ENCODE data around the gene RXFP2.
A peak's percentile ranks its signal among the peaks of the same experiment; 100 is the strongest.

Gene RXFP2

DNA sequence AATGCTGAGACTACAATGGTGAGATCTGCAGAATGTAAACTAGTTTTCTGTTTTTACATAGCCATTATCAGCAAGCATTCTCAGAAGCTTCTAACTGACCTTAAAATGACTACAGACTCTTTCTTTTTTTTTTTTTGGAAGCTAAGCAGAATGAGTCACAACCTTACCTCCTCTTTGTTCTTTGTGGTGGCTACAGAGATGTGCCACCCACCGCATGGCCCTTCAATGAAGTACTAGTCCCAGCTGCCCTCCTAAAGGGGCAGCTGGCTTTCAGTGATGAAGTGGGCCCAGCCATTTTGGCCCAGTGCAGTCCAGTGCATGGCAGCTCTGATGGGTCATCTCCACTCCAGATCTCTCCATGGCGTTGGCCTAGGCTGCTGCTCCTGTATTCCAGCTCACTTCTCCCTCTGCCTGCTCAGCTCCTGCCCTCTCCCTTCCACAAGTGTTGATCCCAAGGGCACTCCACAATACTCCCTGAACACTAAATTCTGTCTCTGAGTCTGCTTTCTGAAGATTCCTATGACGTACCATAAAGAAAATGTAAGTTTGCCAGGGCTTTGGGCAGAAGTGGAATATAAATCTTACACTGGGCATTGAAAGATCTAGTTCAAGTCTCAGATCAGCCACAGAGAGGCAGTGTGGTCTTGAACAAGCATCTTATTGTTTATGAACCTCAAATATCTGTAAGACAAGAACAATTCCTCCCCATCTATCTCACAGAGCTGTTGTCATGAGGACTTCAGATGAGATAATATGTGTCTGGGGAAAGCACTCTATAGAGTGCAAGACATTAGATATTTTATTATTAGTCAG is 85.6 kb downstream of the RXFP2 start:
- no peak for DNase-seq (ENCODE audit: low read depth)

DNA sequence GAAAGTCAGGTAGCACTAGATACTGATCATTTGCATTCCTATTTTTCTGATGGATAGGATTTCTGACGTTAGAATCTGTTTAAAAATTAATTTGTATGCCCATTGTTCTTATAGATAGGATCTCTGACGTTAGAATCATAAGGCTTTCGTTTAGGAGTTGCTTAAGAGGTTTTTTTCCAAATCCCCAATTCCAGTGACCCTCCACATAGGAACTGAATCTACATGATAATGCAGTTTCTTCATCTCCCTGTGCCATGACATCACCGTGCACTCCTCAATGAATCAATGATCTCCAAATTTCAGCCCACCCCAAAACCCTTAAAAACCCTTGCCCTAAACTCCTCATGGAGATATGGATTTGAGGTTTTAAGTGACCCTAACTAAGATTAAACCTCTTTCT is 87.2 kb downstream of the RXFP2 start:
- no peak for DNase-seq (ENCODE audit: low read depth)

DNA sequence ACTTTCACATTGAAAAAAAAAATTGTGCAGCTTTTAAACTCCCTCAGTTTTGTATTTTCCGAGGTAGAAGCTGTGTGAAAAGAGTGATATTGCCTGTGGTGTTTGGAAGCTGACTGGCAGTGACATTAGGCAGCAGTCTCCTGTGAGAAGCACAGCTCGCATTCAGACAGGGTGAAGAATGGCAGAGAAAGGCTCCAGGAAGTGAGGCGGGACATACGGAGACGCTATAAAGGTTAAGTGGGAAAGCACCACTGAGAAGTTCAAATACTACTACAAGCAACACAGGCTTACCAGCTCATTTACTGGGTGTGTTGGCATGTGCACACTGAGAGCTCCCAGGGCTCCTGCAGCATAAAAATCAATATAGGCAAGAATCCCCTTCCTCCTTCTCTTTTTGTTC is 88.4 kb downstream of the RXFP2 start:
- DNase-seq (ENCODE audit: low read depth) = no peak

DNA sequence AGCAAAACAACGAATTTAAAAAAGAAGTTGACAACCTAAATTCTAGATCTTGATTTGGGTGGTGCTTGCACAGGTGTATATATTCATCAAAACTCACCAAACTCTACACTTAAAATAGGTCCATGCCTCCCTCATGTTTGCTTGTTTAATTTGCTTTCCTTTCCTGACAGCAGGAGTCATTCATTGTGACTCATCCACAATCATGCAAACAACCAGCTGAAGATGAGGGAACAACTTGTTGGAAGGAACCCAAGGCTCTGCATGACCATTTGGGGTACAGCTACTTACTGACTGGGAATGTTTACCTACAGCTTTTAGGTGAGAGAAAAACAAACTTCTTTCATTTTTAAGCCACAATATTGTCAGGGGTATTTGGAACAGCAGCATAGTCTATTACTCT is 96.6 kb downstream of the RXFP2 start:
- peak; percentile 46 for DNase-seq (ENCODE audit: low read depth)

DNA sequence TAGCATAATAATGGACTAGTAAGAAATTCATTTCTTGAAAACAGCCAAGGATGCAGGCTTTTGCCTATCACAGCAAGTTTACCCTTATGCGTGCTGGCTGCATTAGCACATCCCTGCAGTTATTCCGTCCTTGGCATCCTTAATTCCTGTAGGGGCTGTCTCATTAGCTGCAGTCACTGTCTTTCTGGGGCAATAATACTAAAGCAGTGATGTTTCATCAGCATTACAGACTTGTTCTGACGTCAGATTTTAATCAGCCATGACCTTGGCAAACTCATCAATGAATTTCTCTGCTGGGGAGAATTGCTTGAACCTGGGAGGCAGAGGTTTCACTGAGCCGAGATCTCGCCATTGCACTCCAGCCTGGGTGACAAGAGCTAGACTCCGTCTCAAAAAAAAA is 103.7 kb downstream of the RXFP2 start:
- no peak for DNase-seq (ENCODE audit: low read depth)

DNA sequence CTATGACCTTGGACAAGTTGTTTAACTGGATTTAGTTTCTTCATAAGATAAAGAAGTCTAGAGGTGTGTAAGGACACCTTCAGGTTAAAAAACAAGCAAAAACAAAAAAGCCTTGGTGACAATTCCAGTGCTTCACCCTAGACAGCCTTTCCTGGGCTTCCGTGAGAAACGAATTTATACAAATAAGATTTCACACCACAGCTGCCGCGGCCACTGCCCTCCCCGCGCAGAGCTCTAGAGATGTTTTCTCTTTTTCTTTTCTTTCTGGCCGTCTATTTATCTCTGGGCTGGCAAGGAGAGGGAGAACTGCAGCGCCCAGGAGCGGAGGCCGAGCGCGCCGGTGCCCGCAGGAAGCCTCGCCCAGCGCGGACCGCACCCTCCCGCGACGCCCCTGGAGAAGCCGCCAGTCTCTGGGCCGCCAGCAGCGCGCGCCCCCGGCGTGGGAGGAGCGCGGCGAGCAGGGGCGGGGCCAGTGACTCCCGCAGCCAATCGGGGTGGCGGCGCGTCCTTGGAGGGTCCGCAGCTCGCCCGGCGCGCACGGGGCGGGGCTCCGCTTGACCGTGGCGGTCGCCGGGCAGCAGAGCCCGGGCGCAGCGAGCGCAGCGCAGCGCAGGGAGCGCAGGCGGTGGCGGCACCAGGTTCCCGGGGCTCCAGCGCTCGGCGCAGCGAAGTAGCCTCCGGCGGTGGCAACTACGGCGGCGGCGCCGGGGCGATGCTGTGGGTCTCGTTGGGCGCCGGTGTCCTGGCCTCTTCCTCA is 107.0 kb downstream of the RXFP2 start:
- no peak for DNase-seq (ENCODE audit: low read depth)

DNA sequence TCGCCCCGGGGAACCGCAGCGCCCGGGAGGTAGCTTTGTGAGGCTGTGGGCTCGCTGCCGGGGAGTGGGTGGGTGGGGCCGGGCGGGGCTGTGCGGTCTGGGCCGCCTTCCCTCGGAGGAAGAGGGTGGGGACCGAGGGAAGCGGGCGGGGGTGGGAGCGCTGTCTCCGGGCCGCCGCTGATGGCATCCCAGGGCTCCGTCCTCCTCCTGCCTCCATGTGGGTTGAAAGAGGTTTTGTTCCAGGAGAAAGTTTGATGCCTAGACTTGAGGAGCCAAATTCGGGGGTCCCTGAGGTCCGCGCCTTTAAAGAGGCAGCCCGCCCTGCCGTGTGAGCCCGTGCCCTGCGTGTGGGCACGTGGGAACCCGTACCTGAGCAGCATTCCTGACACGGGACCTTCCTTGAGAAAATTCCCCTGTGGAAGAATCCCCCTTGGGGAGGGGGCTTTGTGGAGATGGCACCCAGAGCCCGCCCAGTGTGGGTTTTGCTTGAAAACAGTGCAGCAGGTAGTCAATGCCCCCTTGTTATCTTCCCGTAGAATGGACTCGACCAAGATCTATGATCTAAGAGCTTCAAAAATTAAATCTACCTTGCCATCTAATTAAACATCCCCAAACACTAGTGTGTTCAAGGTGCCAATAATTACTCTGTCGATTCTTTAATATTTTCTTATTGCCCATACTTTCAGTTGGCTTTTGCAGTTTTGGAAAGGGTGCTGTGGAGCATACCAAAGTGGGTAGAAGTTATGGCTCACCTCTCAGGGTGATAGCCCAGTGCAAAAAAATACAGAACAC is 107.8 kb downstream of the RXFP2 start:
- no peak for DNase-seq (ENCODE audit: low read depth)

DNA sequence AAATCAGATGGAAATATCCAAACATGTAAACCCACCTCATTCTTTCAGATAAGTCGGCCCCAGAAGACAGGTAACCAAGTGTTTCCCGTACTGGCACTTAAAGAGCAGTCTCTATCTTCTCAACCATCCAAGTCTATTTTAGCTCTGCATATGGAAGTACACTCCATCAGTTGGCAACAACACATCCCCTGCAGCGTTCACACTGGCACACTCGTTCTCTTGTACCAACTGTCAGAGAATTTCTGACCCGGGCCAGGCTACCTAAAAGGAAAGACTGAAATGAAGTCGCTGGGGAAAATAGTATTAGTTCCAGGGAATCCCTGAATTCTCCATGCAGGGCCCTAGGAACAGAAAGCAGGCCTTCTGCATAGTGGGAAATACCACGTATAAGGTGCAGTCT is 109.3 kb downstream of the RXFP2 start:
- no peak for DNase-seq (ENCODE audit: low read depth)

DNA sequence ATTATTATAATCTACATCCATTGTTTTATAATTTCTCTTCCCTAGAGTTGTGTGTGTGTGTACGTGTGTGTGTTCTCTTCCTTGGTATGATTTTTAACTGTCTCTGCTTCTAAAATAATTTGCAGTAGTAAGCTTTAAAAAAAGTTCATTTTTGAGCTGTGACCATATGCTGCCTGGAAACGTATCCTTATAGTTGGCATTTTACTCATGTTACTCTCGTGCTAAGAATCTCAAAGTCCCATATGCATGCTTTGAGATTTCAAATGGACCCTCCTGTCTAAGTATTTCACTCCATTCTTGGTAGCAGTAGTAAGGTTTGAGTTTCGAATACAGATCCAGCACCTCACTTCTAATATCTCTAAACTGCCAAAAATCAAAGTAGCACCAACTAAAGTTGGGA is 109.9 kb downstream of the RXFP2 start:
- no peak for DNase-seq (ENCODE audit: low read depth)

DNA sequence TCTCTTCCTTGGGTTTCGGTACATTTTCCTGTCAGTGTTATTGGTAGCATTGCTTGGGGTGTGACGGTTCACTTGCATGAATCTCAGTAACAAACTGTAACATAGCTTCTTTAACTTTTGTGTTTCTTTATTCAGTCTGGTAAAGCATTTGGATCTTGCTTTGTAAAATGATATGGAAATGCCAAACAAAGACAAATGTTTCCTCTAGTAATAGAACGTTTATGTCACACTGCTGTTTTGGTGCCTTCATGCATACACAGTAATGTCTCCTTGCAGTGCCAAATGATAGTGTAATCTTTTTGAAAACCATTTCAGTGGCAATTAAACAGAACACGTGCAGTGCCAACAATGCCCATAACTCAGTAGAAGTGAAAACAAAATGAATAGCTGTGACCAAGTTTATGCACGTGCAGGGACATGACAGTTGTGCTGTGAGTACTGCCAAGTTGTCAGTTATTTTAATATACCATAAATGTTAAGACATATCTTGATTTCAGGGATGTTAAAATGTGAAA is 110.8 kb downstream of the RXFP2 start:
- DNase-seq (ENCODE audit: low read depth) = no peak

DNA sequence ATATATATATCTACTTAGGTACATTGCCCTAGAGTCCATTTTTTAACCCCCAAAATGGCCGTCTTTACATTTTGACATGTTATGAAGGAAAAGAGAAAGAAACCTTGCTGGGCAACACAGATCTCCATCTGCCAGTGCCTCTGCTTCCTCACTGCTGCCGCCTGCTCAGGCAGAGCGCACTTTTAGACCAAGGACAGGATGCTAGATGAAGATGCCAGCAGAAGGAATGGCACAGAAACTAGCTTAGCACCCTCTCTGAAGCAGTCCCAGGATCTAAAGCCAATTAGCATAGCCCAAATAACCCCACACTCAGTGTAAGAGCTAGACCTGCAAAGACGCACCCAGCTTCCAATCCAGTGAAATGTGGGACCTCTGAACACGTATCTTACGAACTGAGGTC is 111.9 kb downstream of the RXFP2 start:
- no peak for DNase-seq (ENCODE audit: low read depth)
